Stimulated activated CD4-positive, alpha-beta T cell treated with anti-CD3 and anti-CD28 coated beads, Interleukin-1b, Interleukin-23, amount 100 ng/mL, for 4 hours (primary cell): ENCODE data around the gene TBX4.
A peak's percentile ranks its signal among the peaks of the same experiment; 100 is the strongest.

Experiments
- DNase-seq, 2 donors: peaks; one replicate each; pipeline ENCODE4 v3.0.0-alpha.2; 2020; ENCODE audit warnings: low read depth in 2 of 2

The TBX4 gene

DNA sequence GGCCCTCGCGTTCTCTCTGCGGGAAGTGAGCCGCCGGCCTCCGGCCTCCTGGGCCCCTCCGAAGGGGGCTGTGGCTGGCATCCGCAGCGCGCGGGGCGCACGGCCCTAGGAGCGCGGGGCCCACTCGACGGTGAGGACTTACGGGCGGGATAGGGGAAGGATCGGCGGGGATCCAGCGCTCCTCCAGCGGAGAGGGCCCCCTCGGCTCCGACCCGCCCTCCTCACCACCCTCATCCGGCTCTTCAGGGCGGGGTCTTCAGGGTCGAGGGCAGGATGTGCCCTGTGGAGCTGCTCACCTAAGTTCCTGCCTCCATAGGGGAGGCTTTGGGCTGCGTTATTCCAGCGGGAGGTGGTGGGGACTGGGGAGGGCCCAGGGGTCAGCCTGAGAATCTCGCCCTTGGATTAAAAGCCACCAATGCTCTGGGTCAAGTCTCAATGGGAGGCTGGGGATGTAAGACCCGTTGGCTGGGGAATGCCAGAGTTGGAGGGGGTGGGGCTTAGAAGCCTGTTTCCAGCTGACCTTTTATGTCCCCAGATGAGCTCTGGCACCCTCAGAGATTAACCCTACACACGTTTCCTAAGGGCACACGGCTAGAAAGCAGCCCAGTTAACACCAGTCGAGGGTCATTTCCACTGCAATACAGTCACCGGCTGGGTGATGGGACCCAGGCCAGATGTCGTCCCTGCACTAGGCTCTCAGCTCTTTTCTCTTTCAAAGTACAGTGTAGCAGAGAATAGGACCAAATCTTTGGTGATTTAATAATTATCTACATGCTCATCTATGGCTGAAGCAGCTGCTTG, 39.2 kb upstream of the TBX4 start:
- no peak for DNase-seq

DNA sequence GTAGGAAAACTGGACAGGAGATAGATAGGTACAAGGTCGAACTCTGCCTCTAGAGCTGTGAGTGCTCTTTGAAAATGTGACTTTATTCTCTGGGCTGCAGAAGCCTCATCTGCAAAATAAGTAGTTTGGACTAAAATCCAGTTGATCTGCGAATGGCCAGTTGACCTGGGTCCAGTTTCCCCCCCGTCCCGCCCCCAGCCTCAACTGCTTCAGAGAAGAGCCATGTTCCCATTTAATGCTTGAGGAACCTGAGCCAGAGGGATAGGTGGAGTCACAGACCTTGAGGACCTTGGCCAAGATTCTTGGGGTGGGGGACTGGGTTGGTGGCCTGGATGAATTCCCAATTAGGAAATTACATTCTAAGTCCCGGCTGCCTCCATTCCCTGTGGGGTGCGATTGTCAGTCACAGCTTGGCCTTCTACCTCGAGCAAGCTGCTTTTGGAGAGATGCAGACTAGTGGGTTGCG, 38.5 kb upstream of the TBX4 start:
- no peak for DNase-seq

DNA sequence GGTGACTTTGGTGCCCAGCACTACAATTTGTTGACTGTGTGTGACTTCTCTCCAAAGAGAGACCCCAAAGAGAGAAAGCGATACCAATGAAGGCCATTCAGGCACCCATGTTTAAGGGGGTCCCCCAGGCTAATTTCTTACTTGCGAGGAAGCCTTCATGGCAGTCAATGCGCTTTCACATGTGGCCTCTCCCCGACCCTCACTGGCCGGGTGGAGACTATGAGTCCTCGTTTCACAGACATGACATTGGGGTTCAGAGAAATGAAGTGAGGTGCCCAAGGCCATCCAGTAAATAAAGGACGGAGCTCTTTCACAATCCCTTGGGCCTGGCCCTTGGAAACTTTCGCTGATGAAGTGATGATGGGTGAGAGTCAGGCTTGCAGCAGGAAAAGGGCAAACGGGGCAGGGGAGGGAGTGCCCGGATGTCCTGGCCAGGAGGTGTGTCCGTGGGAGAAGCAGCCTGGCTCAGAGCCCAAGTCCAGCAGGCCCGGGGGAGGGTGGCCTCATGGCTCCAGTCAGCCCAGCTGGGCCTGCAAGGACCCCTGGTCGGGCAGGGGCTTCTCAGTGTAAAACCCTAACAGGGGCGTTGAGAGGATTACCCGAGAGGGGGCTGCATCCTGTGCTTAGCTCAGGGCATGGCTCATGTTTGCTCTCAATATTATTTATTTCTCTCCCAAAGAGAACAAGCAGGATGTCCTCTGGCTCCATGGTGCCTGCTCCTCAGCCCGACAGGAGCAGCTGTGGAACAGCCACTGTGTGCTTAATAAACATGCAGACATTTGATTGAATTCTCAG, 37.9 kb upstream of the TBX4 start:
- DNase-seq, result no peak

DNA sequence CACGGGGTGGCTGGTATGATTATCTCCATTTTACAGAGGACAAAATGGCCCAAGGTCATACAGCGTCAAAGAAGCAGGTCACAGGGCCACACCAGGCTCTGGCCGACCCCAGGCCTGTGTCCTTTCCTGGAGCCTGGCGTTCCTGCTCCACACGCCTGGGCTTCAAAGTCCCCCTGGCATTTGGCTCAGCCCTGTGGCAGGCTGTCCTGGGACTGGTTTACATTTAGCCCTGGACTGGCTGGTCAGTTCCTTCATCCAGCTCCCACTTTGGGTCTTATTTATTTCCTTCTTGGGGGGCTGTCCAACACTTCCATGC, 37.3 kb upstream of the TBX4 start:
- no peak for DNase-seq

DNA sequence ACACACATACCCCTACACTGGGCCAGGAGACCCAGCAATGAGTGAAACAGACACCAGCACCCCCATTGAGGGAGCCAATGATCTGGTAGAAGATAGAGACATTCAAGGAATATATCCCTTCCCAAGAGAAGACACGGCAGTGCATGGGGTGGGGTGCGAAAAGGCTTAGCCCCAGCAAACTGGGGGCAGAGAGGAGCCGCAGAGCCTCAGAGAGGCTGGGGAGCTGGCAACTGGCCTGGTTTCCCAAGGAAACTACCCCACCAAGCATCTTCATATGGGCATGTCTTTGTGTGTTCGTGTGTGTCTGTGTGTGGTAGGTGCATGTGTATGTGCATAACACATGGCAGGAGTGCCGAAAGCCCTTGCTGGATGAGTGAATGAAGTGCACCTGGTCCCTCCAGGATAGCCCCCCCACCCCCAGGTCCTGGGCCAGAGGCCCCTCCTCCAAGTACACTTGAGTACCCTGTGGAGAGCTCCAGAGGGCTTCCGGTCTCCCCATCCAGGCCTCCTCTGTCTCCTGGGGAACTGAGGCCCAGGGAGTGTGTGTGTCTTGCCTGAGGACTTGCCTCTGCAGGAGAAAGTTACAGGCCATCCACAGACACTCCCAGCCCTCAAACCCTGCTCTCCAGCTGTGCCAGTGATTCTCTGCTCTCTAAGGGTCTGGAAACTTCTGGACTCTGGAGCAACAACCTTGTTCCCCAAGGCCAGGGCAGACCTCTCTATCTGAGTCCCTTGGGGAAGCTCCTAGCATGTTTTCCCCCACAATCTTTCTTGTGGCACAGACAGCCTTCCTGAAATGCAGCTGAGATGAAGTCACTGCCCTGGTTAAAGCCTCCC, 36.6 kb upstream of the TBX4 start:
- DNase-seq, result no peak

DNA sequence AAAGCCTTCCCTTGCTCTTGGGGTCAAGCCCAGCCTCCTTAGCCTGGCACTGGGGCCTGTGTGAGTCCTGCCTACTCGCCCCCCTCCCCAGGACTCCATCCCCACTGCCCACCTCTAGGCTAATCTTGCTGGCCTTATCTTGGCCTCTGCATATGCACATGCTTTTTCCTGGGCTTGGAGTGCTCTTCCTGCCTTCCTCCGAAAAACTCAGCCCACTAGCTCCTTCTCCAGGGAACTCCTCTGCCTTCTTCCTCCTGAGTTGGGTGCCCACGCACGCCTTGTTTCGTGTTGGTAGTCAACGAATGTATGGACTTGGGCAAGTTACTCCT, 36.0 kb upstream of the TBX4 start:
- DNase-seq, result no peak

DNA sequence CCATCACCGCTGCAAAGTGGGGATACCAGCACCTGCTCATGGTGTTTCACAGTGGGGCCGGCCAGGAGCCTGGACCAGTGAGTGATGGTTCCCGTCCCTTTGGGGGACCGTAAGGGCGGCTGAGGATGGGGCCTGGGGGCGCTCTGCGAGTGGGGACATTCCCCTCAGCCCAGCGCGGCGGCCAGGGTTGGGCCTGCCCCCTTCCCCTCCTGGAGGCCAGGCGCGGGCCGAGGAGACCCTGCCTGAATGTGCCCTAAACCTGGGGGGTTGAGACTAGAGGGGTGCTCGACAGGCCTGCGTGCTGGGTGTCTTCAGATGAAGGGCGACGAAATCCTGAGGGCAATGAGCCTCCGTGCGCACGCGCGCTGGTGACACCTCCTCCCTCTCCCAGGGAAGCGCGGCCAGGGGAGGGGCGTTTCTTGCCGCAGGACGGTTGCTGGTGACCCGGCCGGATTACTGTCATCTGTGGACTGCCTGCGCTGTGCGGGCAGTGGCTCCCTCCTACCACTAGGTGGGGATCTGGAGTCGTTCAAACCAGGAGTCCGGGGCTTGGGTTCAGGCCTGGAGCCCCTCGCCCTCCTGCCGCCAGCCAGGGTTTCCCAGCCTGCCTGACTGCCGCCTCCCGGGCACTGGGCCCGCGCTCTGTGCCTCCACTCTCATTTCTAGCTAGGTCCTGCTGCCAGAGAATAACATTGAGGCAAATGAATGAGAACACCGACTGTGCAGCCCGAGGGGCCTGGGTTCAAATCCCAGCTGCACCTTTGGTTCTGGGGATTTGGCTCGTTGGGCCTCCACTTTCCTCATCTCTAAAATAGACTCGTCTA, 35.5 kb upstream of the TBX4 start:
- DNase-seq, result peak; percentile 44 to 48

DNA sequence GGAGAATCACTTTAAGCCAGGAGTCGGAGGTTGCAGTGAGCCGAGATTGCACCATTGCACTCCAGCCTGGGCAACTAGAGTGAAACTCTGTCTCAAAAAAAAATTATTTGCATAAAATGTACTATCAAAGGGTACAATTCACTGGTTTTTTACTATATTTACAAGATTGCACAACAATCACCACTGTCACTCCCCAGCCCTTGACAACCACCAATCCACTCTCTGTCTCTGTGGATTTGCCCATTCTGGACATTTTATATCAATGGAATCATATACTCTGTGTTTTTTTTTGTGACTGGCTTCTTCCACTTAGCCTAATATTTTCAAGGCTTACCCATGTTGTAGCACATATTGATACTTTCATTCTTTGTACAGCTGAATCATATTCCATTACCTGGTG, 33.8 kb upstream of the TBX4 start:
- DNase-seq, result no peak

DNA sequence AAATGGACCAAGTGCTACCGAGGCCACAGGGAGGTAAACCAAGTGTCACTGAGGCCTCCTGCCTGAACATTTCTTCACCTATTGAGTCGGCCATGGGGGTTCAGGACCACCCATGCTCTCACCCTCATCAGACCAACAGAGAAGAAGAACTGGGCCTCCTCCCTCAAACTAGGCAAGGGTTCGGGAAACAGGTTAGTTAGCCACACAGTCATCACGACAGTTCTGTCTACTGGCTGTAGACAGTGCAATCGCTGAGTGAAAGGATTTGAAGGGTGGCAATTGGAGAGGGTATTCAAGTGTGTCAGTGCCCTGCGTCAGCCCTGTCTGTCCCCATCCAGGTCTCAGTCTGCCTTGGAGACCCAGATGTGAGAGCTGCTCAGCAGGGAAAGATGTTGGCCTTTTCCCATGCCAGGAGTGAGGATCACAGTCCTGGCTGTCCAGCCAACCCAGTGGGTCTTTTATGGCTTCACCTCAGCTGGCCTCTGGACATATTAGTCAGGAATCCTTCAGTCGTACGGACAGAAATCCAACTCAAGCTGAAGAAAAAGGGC, 32.7 kb upstream of the TBX4 start:
- no peak for DNase-seq

DNA sequence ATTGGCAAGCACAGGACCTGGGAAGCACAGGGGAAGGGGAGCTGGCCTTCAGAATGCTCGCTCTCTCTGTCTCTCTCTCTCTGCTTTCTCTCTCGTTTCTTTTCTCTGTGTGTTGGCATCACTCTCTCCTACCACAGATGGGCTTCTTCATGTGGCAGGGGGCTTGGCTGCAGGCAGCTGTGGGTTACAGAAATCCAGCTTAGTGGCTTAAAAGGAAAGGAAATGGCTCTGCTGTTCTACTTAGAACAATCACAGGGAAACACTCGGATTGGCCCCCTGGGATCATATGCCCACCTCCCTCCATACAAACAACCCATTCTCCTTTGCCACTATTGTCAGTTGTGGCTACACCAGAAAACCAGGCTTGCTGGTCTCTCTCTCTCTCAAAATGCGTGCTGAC, 32.2 kb upstream of the TBX4 start:
- DNase-seq, result no peak

DNA sequence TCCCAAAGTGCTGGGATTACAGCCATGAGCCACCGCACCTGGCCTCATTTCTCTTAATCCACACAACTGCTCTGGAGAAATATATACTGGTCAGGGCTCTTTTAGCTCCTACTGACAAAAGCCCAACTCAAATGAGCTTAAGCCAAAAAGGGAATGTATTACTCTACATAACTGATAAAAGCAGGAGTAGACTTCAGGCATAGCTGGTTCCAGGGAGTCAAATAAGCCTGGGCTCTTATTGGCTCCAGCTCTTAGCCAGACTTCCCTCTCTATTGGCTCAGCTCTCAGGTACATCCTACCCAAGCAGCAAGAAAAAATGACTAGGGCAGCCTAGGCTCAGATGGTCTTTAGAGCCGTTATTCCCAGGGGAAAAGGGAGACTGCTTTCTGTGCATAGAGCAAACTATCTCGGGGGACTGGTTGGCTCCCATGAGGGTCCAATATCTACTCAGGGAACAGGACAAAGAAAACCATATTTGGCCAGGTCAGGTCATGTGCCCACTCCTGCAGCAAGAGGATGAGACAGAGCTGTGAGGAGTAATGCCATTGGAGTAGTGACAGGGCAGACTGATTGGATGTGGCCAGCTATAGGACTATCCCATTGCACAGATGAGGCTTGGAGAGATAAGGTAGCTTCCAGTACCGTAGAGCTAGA, 31.4 kb upstream of the TBX4 start:
- no peak for DNase-seq

DNA sequence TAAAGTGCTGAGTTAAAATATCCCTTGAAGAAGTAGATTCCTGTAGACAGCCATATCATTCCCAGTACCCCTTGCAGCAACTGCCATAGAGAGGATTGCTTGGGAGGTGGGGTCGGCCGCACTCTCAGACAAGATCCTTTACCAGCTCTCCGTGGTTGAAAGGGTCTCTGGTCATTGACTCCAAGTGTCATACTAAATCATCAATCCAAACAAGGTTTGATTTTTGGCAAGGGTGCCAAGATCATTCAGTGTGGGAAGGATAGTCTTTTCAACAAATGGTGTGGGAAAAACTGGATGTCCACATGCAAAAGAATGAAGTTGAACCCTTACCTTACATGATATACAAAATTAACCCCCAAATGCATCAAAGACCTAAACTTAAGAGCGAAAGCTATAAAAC, 30.8 kb upstream of the TBX4 start:
- no peak for DNase-seq

DNA sequence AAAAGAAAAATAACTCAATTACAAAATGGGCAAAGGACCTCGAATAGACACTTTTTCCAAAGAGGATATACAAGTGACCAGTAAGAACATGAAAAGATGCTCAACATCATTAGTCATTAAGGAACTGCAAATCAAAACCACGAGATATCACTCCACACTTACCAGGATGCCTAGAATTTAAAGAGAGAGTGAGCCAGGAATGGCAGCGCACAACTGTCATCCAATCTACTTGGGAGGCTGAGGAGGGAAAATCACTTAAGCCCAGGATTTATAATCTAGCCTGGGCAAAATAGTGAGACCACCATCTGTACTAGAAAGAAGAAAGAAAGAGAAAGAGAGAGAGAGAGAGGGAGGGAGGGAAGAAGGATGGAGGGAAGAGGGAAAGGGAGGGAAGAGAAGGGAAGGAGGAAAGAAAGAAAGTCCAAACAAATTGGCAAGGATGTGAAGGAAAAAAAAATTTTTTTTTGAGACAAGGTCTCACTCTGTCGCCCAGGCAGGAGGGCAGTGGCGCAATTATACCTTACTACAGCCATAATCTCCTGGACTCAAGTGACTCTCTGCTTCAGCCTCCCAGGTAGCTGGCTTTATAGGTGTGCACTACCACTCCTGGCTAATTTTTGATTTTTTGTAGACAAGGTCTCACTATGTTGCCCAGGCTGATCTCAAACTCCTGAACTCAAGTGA, 30.0 kb upstream of the TBX4 start:
- no peak for DNase-seq

DNA sequence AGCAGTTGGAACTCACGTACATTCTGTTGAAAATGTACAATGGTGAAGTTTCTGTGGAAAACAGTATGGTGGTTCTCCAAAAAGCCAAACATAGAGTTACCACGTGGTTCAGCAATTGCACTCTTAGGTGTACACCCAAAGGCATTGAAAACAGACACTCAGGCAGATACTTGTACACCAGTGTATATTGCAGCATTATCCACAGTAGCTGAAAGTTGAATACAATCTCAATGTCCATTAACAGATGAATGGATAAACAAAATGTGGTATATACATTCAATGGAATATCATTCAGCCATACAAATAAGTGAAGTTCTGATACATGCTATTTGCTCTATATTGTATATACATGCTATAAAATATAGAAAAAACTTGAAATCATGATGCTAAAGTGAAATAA, 29.4 kb upstream of the TBX4 start:
- no peak for DNase-seq

DNA sequence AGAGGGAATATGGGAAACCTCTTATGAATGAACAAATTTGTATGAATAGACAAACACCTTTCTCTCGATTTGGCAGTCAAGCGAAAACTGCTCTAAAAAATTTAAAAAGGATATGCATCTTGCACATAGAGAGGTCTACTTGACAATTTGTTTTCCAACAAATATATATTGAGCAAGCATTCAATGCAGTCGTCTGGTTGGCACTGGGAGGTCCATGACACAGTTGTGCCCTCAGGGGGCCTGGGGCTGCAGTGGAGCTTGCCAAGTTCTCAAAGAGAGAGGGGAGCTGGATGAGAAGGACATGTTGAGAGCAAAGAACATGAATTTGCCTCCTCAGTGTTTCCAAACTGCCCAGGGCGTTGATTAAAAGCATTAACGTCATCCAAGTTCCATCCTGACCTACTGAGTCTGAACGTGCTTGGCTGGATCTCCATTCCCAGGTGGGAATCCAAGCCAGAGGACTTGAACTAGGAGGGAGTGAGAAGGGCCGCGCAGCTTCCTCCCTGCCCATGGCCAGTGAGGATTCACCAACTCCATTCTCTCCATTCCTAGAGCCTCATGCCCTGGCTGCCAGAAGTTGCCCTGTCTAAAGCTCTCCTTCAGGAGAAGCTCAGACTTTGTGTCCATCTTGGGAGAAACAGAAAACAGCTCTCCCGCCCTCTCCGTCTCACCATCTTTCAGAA, 28.1 kb upstream of the TBX4 start:
- no peak for DNase-seq

DNA sequence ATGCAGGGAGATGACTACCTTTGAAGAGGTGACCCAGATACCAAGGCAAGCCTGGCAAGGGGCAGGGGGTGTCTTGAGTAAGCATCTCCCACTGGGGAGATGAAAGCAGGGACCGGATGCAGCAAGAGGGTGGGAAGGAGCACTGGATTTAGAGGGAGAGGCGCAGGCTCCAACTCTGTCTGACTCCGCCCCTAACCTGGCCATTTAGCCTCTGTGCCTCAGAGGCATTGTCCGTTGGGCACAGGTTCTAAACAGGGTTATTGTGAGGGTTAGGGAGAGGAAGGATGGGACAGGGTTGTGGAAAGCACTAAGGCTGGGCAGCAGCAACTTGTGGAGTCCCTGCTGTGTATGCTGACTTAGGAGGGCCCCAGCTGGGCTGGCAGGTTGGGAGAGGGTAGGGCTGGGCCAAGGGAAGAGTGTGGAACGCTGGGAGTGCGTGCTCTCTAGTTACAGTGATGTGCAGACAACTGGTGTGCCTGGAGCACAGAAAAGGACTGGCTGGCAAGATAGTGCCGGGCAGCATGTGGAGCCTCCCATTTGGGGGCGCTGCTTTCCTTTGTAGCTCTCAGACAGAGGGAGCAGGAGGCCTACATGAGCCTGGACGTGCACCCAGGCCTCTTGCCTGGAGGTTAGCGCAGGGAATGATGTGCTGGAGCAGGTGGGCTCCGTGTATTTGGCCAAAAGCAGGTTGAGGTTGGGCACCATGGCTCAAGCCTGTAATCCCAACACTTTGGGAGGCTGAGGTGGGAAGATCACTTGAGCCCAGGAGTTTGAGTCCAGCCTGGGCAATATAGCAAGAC, 26.3 kb upstream of the TBX4 start:
- no peak for DNase-seq

DNA sequence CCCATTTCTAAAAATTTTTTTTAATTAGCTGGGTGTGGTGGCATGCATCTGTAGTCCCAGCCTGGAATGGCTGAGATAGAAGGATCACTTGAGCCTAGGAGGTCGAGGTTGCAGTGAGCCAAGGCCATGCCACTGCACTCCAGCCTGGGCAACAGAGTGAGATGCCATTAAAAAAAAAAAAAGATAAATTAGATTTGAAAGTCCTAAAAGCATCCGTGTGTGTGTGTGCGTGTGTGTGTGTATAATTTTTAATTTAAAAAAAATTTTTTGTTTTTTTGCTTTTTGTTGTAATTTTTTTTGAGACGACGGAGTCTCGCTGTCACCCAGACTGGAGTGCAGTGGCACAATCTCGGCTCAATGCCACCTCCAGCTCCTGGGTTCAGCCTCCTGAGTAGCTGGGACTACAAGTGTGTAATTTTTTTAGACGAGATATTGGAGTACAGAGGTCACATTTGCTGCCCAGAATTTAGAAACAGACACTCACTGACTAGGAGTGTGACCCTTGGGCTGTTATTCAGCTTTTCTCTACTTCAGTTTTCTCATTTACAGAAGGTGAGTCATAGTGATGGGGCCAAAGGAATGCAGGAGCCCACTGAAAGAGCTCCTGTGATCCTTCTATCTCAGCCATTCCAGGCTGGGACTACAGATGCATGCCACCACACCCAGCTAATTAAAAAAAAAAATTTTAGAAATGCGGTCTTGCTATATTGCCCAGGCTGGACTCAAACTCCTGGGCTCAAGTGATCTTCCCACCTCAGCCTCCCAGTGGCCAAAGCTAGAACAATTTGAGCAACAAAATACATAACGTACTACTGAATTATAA, 25.5 kb upstream of the TBX4 start:
- DNase-seq, result no peak

DNA sequence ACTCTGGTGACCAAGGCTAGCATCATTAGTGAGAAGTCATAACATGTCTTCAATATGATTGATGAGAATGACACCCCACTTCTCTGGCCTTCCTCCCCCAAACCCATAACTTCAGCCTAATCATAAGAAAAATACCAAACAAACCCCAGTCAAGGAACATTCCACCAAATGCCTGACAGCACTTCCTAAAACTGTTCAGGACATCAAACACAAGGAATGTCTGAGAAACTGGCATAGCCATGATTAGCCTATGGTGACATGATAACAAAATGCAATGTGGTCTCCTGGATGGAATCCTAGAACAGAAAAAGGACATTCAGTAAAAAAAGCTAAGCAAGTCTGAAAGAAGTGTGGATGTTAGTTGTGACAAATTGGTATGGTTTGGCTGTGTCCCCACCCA, 24.7 kb upstream of the TBX4 start:
- DNase-seq, result no peak
